ENCODE results near the gene CCDC149.

CCDC149 gene

DNA sequence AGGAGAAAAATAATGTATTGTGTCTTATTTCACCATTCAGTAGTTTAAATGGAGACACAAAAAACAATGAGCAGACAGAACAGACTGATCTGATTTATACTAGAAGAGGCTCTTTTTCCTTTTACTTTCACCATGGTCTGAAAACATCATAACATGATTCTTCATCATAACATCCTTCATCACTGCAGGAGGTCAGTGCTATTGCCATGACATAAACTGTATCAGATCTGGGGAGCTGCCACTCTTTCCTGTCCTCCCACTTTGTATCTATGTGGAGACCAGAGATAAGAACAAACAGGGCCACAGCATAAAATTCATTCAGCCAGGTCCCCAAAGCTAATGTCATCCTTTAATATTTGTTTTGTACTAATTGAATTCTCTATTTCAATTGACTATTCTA lies 92.3 kb downstream of the CCDC149 start:
- TF ChIP-seq, protein P1, sequence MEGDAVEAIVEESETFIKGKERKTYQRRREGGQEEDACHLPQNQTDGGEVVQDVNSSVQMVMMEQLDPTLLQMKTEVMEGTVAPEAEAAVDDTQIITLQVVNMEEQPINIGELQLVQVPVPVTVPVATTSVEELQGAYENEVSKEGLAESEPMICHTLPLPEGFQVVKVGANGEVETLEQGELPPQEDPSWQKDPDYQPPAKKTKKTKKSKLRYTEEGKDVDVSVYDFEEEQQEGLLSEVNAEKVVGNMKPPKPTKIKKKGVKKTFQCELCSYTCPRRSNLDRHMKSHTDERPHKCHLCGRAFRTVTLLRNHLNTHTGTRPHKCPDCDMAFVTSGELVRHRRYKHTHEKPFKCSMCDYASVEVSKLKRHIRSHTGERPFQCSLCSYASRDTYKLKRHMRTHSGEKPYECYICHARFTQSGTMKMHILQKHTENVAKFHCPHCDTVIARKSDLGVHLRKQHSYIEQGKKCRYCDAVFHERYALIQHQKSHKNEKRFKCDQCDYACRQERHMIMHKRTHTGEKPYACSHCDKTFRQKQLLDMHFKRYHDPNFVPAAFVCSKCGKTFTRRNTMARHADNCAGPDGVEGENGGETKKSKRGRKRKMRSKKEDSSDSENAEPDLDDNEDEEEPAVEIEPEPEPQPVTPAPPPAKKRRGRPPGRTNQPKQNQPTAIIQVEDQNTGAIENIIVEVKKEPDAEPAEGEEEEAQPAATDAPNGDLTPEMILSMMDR (IDR thresholded peaks at IDR 0.05; ENCODE audit: borderline replicate concordance, insufficient read depth, low read depth, low read length), result no peak
- no peak overlapping the region for H3K4me3 ChIP-seq (ENCODE audit: low read depth, low read length)

DNA sequence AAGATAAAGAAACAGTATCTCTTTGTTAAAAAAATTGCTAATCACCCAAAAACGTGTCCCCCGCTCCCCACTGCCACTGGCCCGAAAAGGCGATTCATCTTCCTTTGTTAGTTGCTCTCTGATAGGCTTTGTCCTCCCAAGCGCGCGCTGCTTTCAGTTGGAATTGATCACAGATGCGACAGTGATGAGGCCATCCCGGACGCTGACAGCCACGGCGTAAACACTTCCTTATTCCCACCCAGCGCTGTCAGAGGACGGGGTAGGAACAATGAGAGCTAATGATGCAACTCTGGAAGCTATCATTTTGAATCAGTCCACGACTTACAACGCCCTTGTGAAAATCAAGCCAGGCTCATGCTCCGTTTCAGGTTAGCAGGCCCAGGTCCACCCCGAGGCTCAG lies 96.0 kb downstream of the CCDC149 start:
- no peak overlapping the region for H3K4me3 ChIP-seq (ENCODE audit: low read depth, low read length)
- TF ChIP-seq, protein P1 (IDR thresholded peaks at IDR 0.05; ENCODE audit: borderline replicate concordance, insufficient read depth, low read depth, low read length), result no peak

DNA sequence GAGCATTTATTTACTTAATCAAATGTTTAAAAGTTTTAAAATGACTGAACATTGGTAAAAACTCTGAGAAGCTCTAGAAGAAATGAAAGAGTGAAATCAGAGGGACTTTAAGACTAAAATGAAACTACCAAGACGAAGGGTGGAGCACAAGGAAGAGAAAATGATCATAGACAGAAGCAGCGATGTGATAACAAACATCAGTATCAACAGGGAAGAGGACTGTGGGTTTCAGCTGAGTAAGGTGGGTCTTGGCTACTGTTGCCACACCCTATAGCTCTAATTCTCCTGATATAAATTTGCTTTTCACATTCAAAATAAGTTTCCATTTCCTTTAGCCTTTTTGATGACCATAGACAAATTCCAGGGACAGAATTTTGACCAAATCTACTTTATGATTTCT lies 99.1 kb downstream of the CCDC149 start:
- no peak overlapping the region for H3K4me3 ChIP-seq (ENCODE audit: low read depth, low read length)
- TF ChIP-seq, protein P1 (IDR thresholded peaks at IDR 0.05; ENCODE audit: borderline replicate concordance, insufficient read depth, low read depth, low read length), result no peak

DNA sequence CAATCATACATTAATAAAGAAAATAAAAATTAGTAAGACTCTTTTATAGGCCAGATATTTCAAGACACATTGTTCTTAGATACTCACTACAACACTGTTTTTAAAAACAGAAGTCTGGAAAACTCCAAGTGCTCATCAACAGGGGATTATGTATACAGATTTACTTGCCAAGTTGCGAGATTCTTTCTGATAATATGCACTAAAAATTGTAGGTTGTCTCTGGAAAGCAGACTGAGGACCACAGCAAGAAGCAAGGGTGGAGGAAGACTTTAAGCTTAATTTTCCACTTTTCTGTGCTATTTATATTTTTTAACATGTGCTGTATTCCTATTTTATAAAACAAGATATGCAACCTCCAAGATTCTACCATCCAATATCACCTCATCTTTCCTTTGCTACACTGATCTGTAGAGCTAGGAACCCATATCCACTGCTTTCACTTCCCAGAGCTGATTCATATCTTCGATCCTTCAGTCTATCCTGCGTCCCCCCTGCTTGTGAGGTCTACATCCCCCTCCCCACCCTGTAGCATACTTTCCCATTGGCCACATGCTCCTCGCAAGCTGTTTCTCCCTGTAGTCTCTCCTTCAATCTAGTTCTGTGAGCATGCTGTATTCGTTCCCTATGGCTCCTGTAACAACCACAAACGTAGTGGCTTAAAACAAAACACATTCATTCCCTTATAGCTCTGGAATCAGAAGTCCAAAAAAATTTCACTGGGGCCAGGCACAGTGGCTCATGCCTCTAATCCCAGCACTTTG lies 101.8 kb downstream of the CCDC149 start:
- H3K4me3 ChIP-seq (ENCODE audit: low read depth, low read length), result no peak overlapping the region
- TF ChIP-seq, protein P1 (IDR thresholded peaks at IDR 0.05; ENCODE audit: borderline replicate concordance, insufficient read depth, low read depth, low read length), result no peak

DNA sequence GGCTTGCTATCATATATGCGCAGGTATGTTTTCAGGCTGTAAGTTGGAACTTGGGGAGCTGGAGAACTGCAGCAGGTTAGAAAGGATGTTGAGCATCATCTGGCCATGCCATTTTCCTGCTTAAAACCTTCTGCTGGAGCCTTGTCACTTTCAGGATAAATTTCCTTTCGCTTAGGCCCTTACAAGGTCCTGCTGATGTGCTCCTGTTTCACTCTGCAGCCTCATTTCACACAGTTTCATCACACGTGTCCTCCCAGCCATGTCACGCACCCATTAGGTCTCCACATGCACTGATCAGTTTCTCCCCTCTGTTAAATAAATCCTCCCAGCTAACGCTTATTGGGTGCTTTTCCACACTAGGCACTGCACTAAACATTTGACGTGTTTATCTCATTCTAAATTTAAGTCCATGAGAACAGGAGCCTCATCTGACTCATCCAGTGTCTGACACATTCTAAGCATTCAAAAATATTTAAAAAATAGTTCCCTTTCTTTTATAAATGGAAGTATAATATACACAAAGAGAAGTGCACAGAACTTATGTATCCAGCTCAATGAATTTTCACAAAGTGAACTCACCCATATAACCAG lies 102.9 kb downstream of the CCDC149 start:
- TF ChIP-seq, protein P1 (IDR thresholded peaks at IDR 0.05; ENCODE audit: borderline replicate concordance, insufficient read depth, low read depth, low read length), result no peak
- H3K4me3 ChIP-seq (ENCODE audit: low read depth, low read length), result no peak overlapping the region

- H3K4me3 ChIP-seq (ENCODE audit: low read depth, low read length), result no peak overlapping the region
- TF ChIP-seq, protein P1 (IDR thresholded peaks at IDR 0.05; ENCODE audit: borderline replicate concordance, insufficient read depth, low read depth, low read length), result peak; percentile 28; the same call in 1 of the 2 replicates
Measured at GRCh38 chr4:24809376-24809775, 103.5 kb downstream of the CCDC149 start.

DNA sequence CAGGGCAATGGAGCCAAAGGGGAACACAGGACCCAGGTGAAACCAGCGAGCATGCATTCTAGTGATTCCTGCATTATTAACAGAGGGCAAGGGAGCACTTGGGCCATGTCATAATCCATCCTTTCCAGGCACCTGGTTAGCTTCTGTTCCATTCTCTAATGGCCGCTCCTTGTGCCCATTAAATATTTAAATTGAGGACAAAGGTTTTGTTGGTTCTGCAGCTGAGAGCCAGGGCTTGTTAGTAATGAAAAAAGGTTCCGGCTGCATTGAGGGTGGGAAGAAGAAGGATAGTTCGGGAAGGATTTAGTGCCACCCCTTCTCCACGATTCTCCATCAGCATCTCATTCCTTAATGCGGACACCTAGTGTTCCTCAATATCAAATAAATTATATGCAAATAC lies 103.9 kb downstream of the CCDC149 start:
- H3K4me3 ChIP-seq (ENCODE audit: low read depth, low read length), result no peak overlapping the region
- TF ChIP-seq, protein P1 (IDR thresholded peaks at IDR 0.05; ENCODE audit: borderline replicate concordance, insufficient read depth, low read depth, low read length), result no peak
